Thymus (tissue), 11 donors: ENCODE measurements around the gene STAC. TPM values are rescaled to one million over a fixed set of nuclear protein-coding genes. Genes with fewer than 3 reads are reported as not detected.

Experiments used
- DNase-seq, 9 donors: peaks; one replicate each; pipeline ENCODE4 v3.0.0-alpha.2; 2013; ENCODE audit warnings: low spot score in 9 of 9, low read depth in 6 of 9, missing footprints in 1 of 9
- H3K27ac ChIP-seq, 2 donors: one replicate each; pipeline ENCODE4 v1.5.1; 2013; ENCODE audit warnings: control low read depth in 1 of 2, low read depth in 1 of 2, low read length in 1 of 2, mild to moderate bottlenecking in 1 of 2, moderate library complexity in 1 of 2
- H3K27me3 ChIP-seq, 2 donors: one replicate each; pipeline ENCODE4 v1.5.1; 2013; ENCODE audit warnings: low read length in 1 of 2; ENCODE audit not compliant: control insufficient read depth in 2 of 2, insufficient read depth in 1 of 2
- H3K36me3 ChIP-seq, 2 donors: one replicate each; pipeline ENCODE4 v1.5.1; 2013; ENCODE audit warnings: low read length in 1 of 2, mild to moderate bottlenecking in 1 of 2, moderate library complexity in 1 of 2; ENCODE audit not compliant: control insufficient read depth in 2 of 2, insufficient read depth in 2 of 2
- H3K4me1 ChIP-seq, 2 donors: one replicate each; pipeline ENCODE4 v1.5.1; 2013; ENCODE audit warnings: low read length in 2 of 2; ENCODE audit not compliant: control insufficient read depth in 2 of 2, insufficient read depth in 2 of 2
- H3K4me3 ChIP-seq, 2 donors: one replicate each; pipeline ENCODE4 v1.5.1; 2013; ENCODE audit warnings: low read length in 2 of 2, control low read depth in 1 of 2, mild to moderate bottlenecking in 1 of 2
- H3K9me3 ChIP-seq, 2 donors: one replicate each; pipeline ENCODE4 v1.5.1; 2013; ENCODE audit warnings: low read length in 1 of 2, mild to moderate bottlenecking in 1 of 2; ENCODE audit not compliant: control insufficient read depth in 2 of 2, insufficient read depth in 1 of 2
- WGBS: extraction: QIAGEN DNeasy Blood & Tissue Kit; methylation state at CpG from one replicate; pipeline ENCODE4 v1.1.7; 2013; 5-methylcytosine and 5-hydroxymethylcytosine counted together
- polyA plus RNA-seq: library from polyadenylated mRNA; stranded (reverse); fragments of 200-250 nt; gene quantifications from one replicate; pipeline ENCODE4 v1.2.3, GENCODE V29; 2013
- total RNA-seq: library from RNA; stranded (reverse); fragments of 120-200 nt; gene quantifications from one replicate; pipeline ENCODE4 v1.2.4, GENCODE V29; 2013
- donor health status: healthy.

STAC gene
- total and polyA plus RNA-seq, 2 donors = 0.80 to 1.7 TPM

DNA sequence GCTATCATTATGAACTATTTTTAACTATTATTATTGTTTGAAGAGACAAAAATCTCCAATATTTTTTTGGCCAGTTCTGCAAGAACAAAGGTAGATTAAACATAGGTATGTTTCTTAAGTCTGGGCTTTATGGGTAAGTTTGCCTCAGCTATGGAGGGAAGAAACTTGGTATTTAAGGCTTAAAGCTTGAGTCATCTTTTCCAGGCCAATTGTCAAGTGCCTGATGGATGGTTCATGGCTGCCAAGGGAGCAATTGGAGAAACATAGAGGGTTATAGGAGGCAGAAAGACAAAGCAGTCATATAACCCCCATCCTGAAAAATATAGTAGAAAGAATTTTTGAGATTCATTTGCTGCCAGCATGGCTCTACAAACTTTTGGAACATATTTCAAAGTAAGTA is 7.2 kb upstream of the STAC start:
- no peaks in the 10 kb centered on the region for H3K9me3 ChIP-seq
- no peak overlapping the region for H3K27ac ChIP-seq
- no peak for DNase-seq
- no peak overlapping the region for H3K4me3 ChIP-seq
- H3K4me1 ChIP-seq = no peaks in the 10 kb centered on the region
- no peaks in the 10 kb centered on the region for H3K27me3 ChIP-seq
- H3K36me3 ChIP-seq = no peaks in the 10 kb centered on the region

DNA sequence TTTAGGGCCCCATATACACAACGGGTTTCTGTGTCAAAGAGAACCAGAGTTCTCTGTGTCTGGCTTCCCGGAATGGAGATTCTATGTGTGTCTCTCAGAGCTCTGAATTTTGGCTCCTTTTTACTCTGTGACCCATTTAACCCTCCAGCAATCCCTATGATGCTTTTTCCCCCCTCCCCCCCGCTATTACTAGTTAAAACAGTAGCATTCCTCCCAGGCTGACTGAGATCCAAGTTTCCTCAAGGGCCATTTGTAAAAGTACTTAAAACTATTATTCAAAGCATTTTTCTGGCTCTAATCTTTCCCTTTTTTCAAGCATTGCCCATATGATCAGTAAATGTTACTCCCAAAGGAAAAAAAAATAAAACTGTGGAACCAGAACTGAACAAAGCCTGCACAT is 6.6 kb upstream of the STAC start:
- Histone ChIP-seq H3K4me1 (no peaks in the 10 kb centered on the region), H3K36me3 (no peaks in the 10 kb centered on the region), H3K27ac (no peak overlapping the region), H3K27me3 (peaks cover 0 to 2% of the 10 kb centered on the region in 2 donors), H3K9me3 (no peaks in the 10 kb centered on the region), H3K4me3 (no peak overlapping the region)
- WGBS = 93% methylated on average over 3 of the region's 3 CpGs
- DNase-seq = no peak

DNA sequence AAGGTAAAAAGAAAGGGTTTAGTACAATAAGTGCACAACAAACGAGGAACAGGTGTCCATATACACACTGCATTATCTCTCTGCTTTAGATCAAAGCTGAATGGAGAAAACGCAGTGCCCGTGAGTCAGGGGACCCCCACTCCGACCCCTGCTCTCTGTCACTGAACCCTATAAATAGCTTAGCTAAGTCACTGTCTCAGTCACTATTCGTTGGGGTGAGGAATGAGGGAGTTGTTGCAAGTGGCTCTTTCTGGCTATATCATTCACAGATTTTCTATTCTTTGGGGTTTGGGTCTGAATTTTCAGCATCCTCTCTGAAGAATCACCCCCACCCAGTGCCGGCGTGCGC is 458 bp upstream of the STAC start:
- Histone ChIP-seq H3K4me3 (peak overlapping the region in 1 of 2 donors; percentile 48), H3K9me3 (no peaks in the 10 kb centered on the region), H3K27ac (no peak overlapping the region), H3K27me3 (peaks cover 16 to 31% of the 10 kb centered on the region in 2 donors), H3K4me1 (peaks cover 0 to 6% of the 10 kb centered on the region in 2 donors), H3K36me3 (no peaks in the 10 kb centered on the region)
- no peak for DNase-seq
- 16% methylated on average over 8 of the region's 8 CpGs for WGBS

DNA sequence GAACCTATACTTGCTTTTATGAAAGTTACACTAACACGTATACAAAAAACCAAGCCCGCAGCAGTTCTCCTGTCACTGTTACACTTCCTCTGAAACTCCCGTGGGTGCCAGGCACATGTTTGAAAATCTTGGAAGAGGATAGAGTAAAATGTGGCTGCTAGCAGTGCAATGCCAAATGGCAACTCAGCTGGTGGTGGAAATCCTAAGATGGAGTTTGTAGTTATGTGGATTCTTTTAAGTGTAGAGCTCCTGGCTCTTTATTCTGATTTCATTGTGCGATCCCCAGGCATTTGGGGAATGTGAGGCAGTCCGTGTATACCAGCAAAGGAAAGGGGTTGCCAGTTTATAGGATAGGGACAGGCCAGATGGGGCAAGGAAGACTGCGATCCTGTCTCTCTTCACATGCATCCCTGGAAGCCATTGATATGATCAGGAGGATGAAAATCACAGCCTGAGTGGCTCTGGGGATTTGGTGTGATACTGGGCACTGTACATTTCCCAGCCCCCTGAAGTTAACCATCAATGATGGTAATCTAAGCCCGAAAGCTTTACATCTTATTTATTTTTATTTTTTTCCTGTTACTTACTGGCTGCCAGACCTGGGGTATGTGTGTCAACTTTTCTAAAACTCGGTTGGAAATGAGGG is 1.1 kb downstream of the STAC start:
- H3K4me1 ChIP-seq = peaks cover 0 to 6% of the 10 kb centered on the region in 2 donors
- no peaks in the 10 kb centered on the region for H3K9me3 ChIP-seq
- no peak overlapping the region for H3K4me3 ChIP-seq
- no peak overlapping the region for H3K27ac ChIP-seq
- no peaks in the 10 kb centered on the region for H3K36me3 ChIP-seq
- peaks cover 16 to 31% of the 10 kb centered on the region in 2 donors for H3K27me3 ChIP-seq
- 63% methylated on average over 8 of the region's 8 CpGs for whole genome bisulfite sequencing
- no peak for DNase-seq

DNA sequence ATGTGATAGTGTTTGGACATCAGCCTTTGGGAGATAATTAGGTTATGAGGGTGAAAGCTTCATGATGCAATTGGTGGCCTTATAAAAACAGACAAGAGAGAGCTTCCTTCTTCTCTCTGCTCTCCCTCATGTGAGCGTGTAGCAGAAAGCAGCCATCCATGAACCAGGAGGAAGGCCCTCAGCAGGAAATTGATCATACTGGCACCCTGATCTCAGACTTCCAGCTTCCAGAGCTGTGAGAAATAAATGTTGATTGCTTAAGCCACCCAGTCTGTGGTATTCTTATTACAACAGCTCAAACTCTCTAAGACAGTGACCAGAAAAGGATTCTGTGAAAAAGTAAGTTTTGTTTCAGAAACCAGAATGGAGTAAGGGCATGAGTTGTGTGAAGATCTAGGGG is 13.3 kb downstream of the STAC start:
- H3K4me1 ChIP-seq = no peaks in the 10 kb centered on the region
- H3K36me3 ChIP-seq = no peaks in the 10 kb centered on the region
- H3K9me3 ChIP-seq = no peaks in the 10 kb centered on the region
- no peak for DNase-seq
- H3K4me3 ChIP-seq = no peak overlapping the region
- no peaks in the 10 kb centered on the region for H3K27me3 ChIP-seq
- no peak overlapping the region for H3K27ac ChIP-seq
- 100% methylated on average over 1 of the region's 1 CpG for WGBS

DNA sequence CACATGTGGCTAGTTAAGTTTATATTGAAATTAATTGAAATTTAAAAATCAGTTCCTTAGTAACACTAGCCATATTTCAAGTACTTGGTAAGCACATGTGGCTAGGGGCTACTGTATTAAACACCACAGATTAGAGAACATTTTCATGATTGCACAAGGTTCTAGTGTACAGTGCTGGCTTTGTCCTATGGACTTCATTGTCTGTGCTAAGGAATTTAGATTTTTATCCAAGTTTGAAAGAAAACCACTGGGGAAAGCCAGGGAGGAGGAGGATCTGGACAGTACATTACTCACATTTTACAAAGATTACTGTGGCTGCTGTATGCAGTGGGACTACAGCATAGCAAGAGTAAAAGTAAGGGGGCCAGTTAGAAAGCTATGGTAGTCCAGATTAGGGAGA is 13.9 kb downstream of the STAC start:
- DNase-seq = no peak
- H3K9me3 ChIP-seq = no peaks in the 10 kb centered on the region
- H3K4me3 ChIP-seq = no peak overlapping the region
- H3K27ac ChIP-seq = no peak overlapping the region
- H3K36me3 ChIP-seq = no peaks in the 10 kb centered on the region
- H3K27me3 ChIP-seq = no peaks in the 10 kb centered on the region
- no peaks in the 10 kb centered on the region for H3K4me1 ChIP-seq

GRCh38 chr3:36397841-36398240 is 17.5 kb downstream of the STAC start:
- H3K27me3 ChIP-seq = no peaks in the 10 kb centered on the region
- no peak overlapping the region for H3K27ac ChIP-seq
- no peaks in the 10 kb centered on the region for H3K9me3 ChIP-seq
- H3K4me1 ChIP-seq = no peaks in the 10 kb centered on the region
- no peak overlapping the region for H3K4me3 ChIP-seq
- WGBS = 93% methylated on average over 2 of the region's 2 CpGs
- DNase-seq = no peak
- no peaks in the 10 kb centered on the region for H3K36me3 ChIP-seq

- no peaks in the 10 kb centered on the region for H3K36me3 ChIP-seq
- 95% methylated on average over 5 of the region's 5 CpGs for WGBS
- H3K9me3 ChIP-seq = no peaks in the 10 kb centered on the region
- no peaks in the 10 kb centered on the region for H3K4me1 ChIP-seq
- H3K4me3 ChIP-seq = no peak overlapping the region
- no peak overlapping the region for H3K27ac ChIP-seq
- no peaks in the 10 kb centered on the region for H3K27me3 ChIP-seq
- DNase-seq = no peak
These were observed 19.6 kb downstream of the STAC start for GRCh38 chr3:36399933-36400332.

DNA sequence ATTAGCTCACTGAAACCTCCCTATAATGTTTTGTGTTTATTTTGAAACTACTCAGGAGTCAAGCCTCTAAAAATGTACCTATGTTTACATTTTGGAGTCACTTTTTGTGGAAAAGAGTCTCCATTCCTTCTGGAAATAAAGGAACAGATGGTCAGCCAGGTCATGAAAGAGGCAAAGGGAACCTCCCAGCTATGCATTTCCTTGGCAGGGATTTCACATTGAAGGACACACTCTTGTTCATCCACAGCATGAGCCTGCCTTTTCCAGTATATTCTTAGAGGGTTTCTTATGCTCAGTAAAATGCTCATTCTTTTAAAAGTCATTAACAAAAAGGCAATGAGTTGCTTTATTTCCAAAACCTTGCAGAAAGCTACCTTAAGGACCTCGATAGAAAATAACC is 20.8 kb downstream of the STAC start:
- Histone ChIP-seq H3K4me3 (no peak overlapping the region), H3K27ac (no peak overlapping the region), H3K4me1 (no peaks in the 10 kb centered on the region), H3K27me3 (no peaks in the 10 kb centered on the region), H3K36me3 (no peaks in the 10 kb centered on the region), H3K9me3 (no peaks in the 10 kb centered on the region)
- DNase-seq = no peak
- 92% methylated on average over 1 of the region's 1 CpG for whole genome bisulfite sequencing

DNA sequence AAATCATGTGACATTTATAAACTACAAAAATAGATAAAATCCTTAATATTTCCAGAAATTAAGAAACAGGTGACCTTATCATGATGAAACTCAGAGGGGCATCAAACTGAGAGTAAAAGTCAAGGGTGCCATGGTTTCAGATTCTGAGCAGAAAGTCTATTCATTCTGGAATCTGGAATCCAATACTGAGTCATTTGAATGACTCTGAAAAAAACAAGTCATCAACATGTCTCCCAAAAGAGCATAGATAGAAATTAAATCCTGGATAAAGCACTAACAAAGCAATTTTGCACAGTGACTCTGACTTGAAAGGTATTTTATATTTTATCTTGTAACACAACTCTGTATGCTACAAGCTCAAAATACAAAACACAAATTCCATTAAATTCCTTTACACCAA is 23.4 kb downstream of the STAC start:
- Histone ChIP-seq H3K4me3 (no peak overlapping the region), H3K36me3 (no peaks in the 10 kb centered on the region), H3K4me1 (no peaks in the 10 kb centered on the region), H3K27me3 (no peaks in the 10 kb centered on the region), H3K9me3 (no peaks in the 10 kb centered on the region), H3K27ac (no peak overlapping the region)
- no peak for DNase-seq
